HG03442 (cell line): ENCODE data around the gene NRSN2.

Source experiments
- ATAC-seq: cut with Tn5 transposase; IDR thresholded peaks from one replicate; pipeline ENCODE4 v1.9.1; 2021; ENCODE audit warnings: mild to moderate bottlenecking, moderate library complexity; ENCODE audit not compliant: unreplicated experiment

Gene NRSN2

DNA sequence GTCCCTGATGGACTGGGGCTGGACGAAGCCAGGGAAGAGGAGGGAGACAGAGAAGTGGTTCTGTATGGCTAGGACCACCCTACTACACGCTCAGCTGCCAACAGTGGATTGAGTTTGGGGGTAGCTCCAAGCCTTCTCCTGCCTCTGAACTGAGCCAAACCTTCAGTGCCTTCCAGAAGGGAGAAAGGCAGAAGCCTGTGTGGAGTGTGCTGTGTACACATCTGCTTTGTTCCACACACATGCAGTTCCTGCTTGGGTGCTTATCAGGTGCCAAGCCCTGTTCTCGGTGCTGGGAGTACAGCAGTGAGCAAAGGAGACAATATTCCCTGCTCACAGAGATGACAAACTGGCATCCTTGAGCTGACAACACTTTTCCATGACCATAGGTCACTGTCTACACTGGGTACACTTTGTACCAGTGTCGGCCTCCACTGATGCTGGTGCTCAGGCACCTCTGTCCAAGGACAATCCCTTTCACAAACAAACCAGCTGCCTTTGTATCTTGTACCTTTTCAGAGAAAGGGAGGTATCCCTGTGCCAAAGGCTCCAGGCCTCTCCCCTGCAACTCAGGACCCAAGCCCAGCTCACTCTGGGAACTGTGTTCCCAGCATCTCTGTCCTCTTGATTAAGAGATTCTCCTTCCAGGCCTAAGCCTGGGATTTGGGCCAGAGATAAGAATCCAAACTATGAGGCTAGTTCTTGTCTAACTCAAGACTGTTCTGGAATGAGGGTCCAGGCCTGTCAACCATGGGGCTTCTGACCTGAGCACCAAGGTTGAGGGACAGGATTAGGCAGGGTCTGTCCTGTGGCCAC lies 49.9 kb downstream of the NRSN2 start:
- ATAC-seq, result no peak

DNA sequence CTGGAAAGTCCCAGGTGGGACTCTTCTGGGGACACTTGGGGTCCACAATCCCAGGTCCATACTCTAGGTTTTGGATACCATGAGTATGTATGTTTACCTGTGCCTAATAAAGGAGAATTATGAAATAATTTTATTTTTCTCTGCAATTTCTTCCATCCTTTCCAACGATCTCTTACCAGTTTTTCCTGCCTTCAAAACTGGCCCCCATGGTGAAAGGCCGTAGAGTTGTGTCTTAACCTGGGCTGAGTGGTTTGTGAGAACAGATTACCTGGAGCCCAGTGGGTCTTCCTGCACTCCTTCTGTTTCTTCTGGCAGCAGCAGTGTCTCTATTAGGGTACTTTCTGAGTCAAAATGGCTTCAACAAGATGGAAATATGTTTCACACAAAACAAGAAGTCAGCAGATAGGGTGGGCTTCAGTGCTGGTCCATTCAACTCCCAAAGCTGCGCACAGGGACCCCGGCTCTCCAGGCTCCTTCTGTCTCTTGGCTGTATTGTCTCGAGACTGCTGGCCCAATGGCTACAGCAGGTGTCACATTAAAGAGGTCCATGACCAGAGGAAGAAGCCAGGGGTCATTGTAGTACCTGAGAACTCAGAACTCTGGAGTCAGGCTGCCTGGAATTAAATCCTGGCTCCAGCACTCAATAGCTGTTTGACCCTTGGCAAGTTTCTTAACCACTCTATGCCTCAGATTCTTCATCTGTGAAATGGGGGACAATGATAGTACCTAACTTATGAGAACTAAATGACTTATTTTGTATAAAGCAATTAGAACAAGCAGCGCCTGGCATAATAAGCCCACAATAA lies 50.7 kb downstream of the NRSN2 start:
- no peak for ATAC-seq

DNA sequence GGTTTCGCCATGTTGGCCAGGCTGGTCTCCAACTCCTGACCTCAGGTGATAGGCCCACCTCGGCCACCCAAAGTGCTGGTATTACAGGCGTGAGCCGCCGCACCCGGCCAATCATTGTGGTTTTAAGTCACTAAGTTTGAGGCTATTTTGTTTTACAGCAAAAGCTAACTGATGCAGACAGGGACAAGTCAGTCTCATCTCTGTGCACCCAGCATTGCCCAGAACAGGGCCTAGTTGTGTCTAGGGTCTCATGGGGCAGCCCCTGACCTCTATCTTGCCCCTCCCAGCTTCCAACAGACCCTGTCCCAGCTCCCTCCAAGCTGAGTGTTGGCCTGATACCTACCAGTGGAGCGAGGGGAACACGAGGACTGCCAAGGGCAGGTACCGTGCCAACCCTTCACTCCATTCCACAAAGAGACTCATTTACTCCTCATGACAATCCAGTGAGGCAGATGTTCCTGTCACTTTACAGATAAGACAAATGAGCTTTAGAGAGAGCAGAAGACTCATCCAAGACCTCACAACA lies 52.3 kb downstream of the NRSN2 start:
- ATAC-seq, result no peak

DNA sequence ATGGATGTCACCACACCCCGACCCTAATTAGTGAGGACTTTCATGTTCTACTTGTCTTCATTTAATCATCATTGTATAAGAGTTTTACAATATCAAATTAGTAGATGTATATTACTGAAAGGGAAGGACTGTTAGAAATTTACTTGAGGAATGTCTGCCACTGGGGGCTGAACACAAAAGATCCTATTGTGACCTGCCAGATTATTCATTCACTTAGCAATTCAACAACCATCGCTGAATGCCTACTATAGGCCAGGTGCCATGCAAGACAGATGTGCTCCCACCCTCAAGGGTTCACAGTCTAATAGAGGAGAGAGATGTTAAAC lies 53.2 kb downstream of the NRSN2 start:
- ATAC-seq, result no peak

DNA sequence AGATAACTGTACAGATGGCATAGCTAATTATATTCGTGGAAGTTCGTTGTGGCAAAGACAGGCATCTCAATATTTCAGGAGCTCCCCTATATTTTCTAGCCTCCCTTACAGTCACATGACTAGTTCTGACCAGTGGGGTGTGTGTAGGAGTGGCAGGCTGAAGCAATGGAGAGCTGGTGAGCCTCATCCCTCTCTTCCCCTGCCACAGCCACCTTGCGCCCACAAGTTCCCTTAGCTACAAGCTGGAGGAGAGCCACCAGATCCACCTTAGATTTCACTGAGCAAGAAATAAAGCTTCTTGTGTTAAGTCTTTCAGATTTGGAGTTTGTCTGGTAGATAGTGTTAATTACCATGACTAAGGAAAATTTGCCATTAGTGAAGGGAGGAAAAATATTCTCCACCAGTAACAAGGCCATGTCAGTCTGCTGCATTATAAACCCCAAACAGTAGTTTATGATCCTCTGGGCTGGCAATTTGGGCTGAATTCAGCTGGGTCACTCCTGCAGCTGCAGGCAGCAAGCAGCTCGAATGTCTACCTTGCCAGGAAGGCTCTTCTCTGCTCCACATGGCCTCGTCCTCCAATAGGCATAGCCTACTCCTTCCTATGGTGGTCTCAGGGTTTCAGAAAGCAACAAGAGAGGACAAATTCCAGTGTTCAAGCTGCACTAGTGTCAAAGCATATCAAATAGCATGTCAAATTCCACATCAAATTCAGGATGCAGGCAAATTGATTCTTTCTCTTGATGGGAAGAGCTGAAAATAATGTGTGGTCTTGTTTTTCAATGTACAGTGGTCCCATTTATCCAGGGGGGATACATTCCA lies 53.8 kb downstream of the NRSN2 start:
- ATAC-seq, result no peak

DNA sequence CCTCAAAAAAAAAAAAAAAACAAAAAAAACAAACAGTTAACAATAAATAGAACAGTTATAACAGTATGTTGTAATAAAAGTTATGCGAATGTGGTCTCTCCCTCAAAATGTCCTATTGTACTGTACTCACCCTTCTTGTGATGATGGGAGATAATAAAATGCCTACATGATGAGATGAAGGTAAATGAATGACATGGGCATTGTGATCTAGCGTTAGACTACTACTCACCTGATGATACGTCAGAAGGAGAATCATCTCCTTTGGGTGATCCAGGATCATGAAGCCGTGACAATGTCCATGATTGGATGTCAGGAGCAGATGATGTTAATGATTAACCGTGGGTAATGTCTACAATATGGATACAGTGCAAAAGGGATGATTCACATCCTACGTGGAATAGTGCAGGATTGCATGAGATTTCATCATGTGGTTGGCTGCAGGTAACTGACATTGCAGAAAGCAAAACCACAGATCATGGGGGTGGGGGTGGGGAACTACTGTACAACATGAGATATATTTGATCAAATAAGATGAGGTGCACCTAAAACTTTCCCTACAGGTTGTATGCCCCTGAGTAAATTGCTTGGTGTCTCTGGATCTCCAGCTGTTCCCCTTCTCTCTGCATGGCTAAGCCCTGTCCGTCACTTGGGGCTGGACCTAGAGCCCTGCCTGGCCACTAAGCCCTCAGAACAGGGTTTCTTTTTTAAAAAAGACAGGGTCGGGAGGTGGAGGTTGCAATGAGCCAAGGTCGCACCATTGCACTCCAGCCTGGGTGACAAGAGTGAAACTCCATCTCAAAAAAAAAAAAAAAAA lies 55.0 kb downstream of the NRSN2 start:
- ATAC-seq, result no peak

DNA sequence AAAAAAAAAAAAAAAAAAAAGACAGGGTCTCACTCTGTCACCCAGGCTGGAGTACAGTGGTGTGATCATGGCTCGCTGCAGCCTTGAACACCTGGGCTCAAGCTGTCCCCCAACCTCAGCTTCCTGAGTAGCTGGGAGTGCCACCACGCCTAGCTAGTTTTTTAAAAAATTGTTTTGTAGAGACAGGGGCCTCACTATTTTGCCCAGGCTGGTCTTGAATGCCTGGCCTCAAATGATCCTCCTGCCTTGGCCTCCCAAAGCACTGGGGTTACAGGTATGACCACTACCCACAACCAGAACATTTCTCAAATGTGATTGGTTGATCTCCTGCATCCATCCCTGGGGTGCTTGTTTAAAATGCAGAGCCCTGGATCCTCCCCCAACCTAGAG lies 55.6 kb downstream of the NRSN2 start:
- no peak for ATAC-seq

DNA sequence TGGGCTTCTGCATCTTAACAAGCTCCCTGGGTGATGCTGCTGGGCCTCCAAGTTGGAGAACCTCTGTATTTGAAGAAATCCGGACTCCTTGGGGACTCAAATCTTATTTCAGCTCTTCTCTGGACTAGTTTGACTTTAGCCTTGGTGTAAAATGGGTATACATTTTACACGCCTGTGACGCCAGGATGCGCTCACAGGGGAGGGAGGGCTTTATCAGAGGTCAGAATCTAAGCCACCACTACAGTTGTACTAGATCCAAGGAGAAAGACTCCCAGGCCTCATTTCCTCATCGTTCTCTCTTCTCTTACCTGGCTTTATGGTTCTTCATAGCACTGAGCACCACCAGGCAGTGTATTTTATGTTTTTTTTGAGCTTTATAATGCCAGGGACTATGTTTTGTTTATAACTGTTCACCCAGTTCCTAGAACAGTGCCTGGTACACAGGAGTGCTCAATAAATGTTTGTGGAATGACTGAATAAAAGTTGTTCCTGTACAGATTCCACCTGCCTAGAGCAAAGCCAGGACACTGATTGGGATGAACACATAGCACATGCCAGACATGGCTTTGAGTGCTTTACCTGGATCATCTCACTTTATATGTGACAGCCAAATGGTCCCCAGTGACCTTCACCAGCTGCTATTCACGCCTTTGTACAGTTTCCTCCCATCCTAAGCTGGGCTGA lies 56.1 kb downstream of the NRSN2 start:
- ATAC-seq, result no peak

DNA sequence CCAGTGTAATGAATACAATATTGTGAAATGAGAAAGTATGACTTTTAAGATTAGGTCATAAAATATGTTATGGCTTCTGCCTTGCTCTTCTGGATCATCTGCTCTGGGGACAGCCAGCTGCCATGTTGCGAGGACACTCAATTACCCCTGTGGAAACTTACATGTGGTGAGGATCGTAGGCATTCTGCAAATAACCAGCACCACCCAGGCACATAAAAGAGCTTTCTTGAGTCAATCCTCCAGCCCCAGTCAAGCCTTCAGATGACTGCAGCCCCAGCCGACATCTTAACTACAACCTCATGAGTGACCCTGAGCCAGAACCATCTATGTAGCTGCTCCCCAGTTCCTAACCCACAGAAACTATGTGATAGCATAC lies 56.7 kb downstream of the NRSN2 start:
- ATAC-seq, result no peak

DNA sequence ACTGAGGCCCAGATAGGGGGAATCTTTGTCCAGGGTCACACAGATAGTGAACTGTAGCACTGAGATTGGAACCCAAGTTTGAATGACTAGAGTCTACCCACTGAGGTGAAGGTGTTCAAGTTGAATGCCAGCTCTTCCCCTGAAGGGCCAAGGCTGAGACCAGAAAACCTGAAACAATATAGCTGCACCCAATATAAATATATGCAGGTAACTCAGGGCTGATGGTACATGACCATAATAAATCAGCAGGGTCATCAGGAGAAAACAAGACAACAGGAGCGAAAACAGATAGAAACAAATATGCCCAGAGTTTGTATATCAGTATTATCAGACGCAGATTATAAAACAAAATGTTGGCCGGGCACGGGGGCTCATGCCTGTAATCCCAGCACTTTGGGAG lies 57.2 kb downstream of the NRSN2 start:
- ATAC-seq, result no peak
